ENCODE measurements around the gene FBN3. TPM values are rescaled to one million over a fixed set of nuclear protein-coding genes. Genes with fewer than 3 reads are reported as not detected.
"Not testable (repeated sequence)": the region's sequence is repeated elsewhere in the genome, so short reads cannot be mapped to it uniquely, and the experiment has no call there.

The FBN3 gene
- polyA plus RNA-seq, 1 experiment = not detected

DNA sequence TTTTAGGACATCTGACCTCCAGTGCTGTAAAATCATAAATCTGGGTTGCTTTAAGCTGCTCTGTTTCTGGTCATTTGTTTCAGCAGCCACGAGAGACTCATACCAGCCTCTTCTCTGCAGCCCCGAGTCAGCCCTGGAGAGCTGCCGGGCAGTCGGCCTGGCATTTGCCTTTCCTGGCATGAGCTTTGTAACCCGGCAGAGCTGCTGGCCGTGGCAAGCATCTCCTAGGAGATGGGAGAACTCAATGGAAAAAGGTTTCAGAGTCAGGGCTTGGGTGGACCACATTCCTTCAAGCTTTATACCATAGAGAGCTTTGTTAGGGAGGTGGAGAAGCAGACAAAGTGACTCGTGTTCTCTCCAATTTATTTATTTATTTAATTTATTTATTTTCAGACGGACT, 118.4 kb downstream of the FBN3 start:
- no peak overlapping the region for H3K4me3 ChIP-seq (ENCODE audit: low read depth, low read length)
- POLR2A ChIA-PET = no interaction called here
- H3K27ac ChIP-seq (ENCODE audit: low read depth, low read length) = no peak overlapping the region
- TF ChIP-seq, protein P1, sequence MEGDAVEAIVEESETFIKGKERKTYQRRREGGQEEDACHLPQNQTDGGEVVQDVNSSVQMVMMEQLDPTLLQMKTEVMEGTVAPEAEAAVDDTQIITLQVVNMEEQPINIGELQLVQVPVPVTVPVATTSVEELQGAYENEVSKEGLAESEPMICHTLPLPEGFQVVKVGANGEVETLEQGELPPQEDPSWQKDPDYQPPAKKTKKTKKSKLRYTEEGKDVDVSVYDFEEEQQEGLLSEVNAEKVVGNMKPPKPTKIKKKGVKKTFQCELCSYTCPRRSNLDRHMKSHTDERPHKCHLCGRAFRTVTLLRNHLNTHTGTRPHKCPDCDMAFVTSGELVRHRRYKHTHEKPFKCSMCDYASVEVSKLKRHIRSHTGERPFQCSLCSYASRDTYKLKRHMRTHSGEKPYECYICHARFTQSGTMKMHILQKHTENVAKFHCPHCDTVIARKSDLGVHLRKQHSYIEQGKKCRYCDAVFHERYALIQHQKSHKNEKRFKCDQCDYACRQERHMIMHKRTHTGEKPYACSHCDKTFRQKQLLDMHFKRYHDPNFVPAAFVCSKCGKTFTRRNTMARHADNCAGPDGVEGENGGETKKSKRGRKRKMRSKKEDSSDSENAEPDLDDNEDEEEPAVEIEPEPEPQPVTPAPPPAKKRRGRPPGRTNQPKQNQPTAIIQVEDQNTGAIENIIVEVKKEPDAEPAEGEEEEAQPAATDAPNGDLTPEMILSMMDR (IDR thresholded peaks at IDR 0.05; ENCODE audit: low read depth, low read length) = no peak
- CTCF ChIA-PET = interaction anchor here (1.7 kb wide), 1 partner anchor 28 kb away, joined by 8 read pairs; no protein-coding TSS in a partner anchor
- H3K27me3 ChIP-seq (ENCODE audit: control insufficient read depth, insufficient read depth, low read length) = peaks cover 3% of the 10 kb centered on the region
- H3K9me3 ChIP-seq (ENCODE audit: control insufficient read depth, insufficient read depth, low read length) = no peaks in the 10 kb centered on the region
- DNase-seq (ENCODE audit: low read depth, low spot score) = no peak

GRCh38 chr19:8028951-8029491, 120.4 kb downstream of the FBN3 start:
- H3K9me3 ChIP-seq (ENCODE audit: control insufficient read depth, insufficient read depth, low read length) = no peaks in the 10 kb centered on the region
- ChIA-PET POLR2A (no interaction called here), CTCF (interaction anchor here (0.5 to 2.3 kb wide), 3 partner anchors 24 to 206 kb away, joined by 3 to 11 read pairs (median 5); no protein-coding TSS in a partner anchor)
- no peak overlapping the region for H3K4me3 ChIP-seq (ENCODE audit: low read depth, low read length)
- TF ChIP-seq, protein P1 (IDR thresholded peaks at IDR 0.05; ENCODE audit: low read depth, low read length) = no peak
- H3K27me3 ChIP-seq (ENCODE audit: control insufficient read depth, insufficient read depth, low read length) = no peaks in the 10 kb centered on the region
- no peak overlapping the region for H3K27ac ChIP-seq (ENCODE audit: low read depth, low read length)
- DNase-seq (ENCODE audit: low read depth, low spot score) = no peak

- ChIA-PET POLR2A (no interaction called here), CTCF (interaction anchor here (1.1 kb wide), 1 partner anchor 23 kb away, joined by 3 read pairs; no protein-coding TSS in a partner anchor)
- Histone ChIP-seq H3K4me3 (ENCODE audit: low read depth, low read length) (no peak overlapping the region), H3K9me3 (ENCODE audit: control insufficient read depth, insufficient read depth, low read length) (no peaks in the 10 kb centered on the region), H3K27ac (ENCODE audit: low read depth, low read length) (no peak overlapping the region), H3K27me3 (ENCODE audit: control insufficient read depth, insufficient read depth, low read length) (no peaks in the 10 kb centered on the region)
- TF ChIP-seq, protein P1 (IDR thresholded peaks at IDR 0.05; ENCODE audit: low read depth, low read length) = no peak
- DNase-seq (ENCODE audit: low read depth, low spot score) = no peak
These were observed 124.1 kb downstream of the FBN3 start for GRCh38 chr19:8025316-8025715.

GRCh38 chr19:8024256-8024655, 125.1 kb downstream of the FBN3 start:
- CTCF ChIA-PET; H3K27ac ChIP-seq (ENCODE audit: low read depth, low read length); H3K27me3 ChIP-seq (ENCODE audit: control insufficient read depth, insufficient read depth, low read length); H3K4me3 ChIP-seq (ENCODE audit: low read depth, low read length); DNase-seq (ENCODE audit: low read depth, low spot score); POLR2A ChIA-PET; H3K9me3 ChIP-seq (ENCODE audit: control insufficient read depth, insufficient read depth, low read length): not testable (repeated sequence)

DNA sequence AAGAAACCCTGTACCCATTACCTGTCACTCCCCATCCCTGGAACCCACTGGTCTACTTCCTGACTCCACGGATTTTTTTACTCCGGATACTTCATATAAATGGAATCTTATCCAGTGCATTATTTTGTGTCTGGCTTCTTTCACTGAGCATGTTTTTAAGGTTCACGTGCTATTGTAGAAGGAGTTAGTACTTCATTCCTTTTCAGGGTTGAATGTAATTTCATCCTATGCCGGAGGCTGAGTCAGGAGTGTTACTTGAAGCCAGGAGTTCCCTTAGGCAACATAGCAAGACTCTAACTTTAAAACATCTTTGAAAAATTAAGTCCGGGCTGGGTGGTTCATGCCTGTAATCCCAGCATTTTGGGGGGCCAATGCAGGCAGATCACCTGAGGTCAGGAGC, 126.0 kb downstream of the FBN3 start:
- POLR2A ChIA-PET = no interaction called here
- Histone ChIP-seq H3K27ac (ENCODE audit: low read depth, low read length) (no peak overlapping the region), H3K9me3 (ENCODE audit: control insufficient read depth, insufficient read depth, low read length) (no peaks in the 10 kb centered on the region), H3K4me3 (ENCODE audit: low read depth, low read length) (no peak overlapping the region), H3K27me3 (ENCODE audit: control insufficient read depth, insufficient read depth, low read length) (no peaks in the 10 kb centered on the region)
- TF ChIP-seq, protein P1 (IDR thresholded peaks at IDR 0.05; ENCODE audit: low read depth, low read length) = no peak
- DNase-seq (ENCODE audit: low read depth, low spot score) = no peak
- CTCF ChIA-PET = no interaction called here

Measured in AG04450 (cell line).